GM10266 (cell line): Measurements from ENCODE around the gene AOX1.
"Not testable (repeated sequence)": the region's sequence is repeated elsewhere in the genome, so short reads cannot be mapped to it uniquely, and the experiment has no call there.

Experiments used
- DNase-seq: peaks from one replicate; pipeline ENCODE4 v3.0.0; 2012; ENCODE audit errors: extremely low spot score
- TF ChIP-seq, protein P1 (sequence below): IDR thresholded peaks from 2 replicates; pipeline ENCODE4 v1.5.1; 2012; ENCODE audit warnings: mild to moderate bottlenecking, low read depth; ENCODE audit not compliant: control insufficient read depth, insufficient read depth; ENCODE audit errors: missing control alignments

AOX1 gene

DNA sequence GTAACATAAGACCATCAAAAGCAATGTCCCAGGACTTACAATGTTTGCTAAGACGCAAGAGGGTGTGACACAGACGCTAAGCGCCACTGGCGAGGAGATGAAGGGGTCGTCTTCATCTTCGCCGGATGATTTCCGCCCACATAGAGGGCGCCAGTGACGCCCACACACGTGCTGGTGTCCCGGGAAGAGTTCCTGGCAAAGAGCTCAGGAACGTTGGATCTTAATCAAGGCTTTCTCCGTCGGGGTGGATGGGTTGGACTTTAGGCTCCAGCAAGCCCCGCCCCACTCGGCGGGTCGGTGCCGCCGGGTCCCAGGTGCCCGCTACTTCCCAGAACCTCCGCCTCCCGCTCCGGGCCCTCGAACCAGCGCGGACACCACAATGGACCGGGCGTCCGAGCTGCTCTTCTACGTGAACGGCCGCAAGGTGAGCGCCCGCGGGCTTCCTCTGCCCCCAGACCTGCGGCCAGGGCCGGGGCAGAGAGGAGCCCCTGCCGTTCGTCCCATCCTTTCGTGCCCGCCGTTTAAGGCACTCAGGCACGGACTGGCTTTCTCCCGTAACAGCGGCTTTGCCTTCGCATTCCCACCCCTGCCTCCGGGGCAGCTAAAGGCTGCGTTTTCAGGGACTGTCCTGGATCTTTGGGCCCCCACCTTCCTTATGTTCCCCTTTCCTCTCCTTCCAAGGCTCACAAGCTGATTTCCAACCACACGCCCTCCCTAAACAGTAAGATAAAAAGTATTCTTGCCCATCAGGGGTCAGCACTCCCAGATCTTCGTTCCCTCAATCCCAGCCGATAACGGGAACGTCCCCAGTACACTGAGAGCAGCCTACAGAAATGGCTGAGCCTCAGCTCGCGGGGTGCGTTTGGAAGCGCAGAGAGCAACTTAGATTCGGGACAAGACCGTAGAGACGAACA, at the start of gene AOX1:
AOX1 (plus strand) TSS at position 285 of the 914 bp plus-strand sequence; CDS start at position 380, 95 bp downstream.
- DNase-seq: peak; percentile 17
- TF ChIP-seq, protein P1, sequence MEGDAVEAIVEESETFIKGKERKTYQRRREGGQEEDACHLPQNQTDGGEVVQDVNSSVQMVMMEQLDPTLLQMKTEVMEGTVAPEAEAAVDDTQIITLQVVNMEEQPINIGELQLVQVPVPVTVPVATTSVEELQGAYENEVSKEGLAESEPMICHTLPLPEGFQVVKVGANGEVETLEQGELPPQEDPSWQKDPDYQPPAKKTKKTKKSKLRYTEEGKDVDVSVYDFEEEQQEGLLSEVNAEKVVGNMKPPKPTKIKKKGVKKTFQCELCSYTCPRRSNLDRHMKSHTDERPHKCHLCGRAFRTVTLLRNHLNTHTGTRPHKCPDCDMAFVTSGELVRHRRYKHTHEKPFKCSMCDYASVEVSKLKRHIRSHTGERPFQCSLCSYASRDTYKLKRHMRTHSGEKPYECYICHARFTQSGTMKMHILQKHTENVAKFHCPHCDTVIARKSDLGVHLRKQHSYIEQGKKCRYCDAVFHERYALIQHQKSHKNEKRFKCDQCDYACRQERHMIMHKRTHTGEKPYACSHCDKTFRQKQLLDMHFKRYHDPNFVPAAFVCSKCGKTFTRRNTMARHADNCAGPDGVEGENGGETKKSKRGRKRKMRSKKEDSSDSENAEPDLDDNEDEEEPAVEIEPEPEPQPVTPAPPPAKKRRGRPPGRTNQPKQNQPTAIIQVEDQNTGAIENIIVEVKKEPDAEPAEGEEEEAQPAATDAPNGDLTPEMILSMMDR: no peak

DNA sequence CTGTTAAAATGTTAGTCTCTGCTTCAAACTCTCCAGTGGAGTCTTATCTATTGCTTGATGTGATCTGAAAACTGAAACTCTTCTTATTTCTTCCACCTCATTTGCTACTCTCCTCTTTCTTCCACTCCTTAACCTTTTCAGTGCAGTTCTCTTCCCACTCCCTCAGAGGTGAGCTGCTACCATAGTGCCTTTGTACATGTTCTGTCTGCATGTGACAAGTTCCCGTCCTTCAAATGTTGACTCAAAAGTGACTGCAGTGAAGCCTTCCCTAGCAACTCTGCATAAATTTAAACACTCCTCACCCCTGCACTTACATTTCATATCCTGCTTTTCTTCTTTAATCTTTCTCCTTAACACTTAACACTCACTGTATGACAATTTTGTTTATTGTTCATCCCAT, 47.7 kb upstream of the AOX1 start:
- TF ChIP-seq, protein P1: no peak
- no peak for DNase-seq

DNA sequence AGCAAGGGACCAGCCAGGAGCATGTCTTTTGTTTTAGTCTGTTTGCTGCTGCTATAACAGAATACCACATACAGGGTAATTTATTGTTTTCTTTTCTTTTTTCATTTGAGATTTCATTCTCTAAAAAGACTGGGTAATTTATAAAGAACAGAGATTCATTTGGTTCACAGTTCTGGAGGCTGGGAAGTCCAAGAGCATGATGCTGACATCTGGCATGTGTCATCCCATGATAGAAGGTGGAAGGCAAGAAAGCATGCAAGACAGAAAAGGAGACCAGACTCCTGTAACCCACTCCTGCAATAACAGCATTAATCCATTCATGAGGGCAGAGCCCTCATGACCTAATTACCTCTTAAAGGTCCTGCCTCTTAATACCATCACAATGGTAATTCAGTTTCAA, 45.0 kb upstream of the AOX1 start:
- no peak for DNase-seq
- TF ChIP-seq, protein P1: no peak

DNA sequence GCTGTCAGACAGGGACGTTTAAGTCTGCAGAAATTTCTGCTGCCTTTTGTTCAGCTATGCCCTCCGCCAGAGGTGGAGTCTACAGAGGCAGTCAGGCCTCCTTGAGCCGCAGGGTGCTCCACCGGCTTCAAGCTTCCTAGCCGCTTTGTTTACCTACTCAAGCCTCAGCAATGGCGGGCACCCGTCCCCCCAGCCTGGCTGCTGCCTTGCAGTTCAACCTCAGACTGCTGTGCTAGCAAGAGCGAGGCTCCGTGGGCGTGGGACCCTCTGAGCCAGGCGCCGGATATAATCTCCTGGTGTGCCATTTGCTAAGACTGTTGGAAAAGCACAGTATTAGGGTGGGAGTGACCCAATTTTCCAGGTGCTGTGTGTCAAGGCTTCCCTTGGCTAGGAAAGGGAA, 19.2 kb upstream of the AOX1 start:
- DNase-seq: not testable (repeated sequence)

DNA sequence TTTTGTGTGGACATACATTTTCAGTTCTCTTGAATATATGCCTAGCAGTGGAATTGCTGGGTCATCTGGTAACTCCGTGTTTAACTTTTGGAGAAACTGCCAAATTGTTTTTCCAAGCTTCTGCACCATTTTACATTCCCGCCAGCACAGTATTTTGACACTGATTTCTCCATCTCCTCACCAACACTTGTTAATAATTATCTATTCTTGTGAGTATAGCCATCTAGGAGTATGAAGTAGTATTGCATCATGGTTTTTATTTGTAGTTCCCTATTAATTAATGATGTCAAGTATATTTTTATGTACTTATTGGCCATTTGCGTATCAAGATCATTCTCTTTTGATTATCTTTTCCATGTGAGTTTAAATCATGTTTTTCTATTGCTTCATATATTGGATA, 17.9 kb upstream of the AOX1 start:
- DNase-seq: no peak
- TF ChIP-seq, protein P1: no peak

DNA sequence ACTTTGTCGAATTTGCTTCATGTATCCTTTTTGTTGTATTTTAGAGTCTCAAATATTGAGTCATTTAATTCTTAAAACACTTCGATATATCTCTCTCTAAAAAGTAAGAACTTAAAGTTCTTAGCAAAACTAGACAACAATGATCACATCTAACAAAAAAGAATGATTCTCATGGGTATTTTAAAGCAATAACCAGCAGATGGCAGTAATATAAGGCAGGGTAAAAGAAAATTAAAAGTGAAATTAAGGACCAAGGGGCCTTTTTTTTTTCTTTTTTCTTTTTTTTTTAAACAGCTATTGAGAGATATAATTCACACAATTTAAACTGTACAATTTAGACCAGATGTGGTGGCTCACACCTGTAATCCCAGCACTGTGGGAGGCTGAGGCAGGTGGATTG, 9.9 kb upstream of the AOX1 start:
- TF ChIP-seq, protein P1: no peak
- DNase-seq: no peak

DNA sequence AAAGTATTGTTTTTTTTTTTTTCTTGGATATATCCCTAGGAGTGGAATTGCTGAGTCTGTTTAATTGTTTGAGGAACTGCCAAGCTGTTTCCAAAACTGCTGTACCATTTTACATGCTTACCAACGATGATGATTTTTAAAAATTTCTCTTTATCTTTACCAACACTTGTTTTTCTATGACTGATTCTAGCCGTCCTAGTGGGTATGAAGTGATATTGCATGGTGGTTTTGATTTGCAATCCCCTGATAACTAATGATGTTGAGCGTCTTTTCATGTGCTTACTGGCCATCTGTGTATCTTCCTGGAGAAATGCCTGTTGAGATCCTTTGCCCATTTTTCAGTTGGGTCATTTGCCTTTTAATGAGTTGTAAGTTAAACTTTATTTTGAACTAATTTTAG, 8.8 kb upstream of the AOX1 start:
- TF ChIP-seq, protein P1: no peak
- DNase-seq: no peak
